Measurements from ENCODE around the gene PUM1.
"Not testable (repeated sequence)": the region's sequence is repeated elsewhere in the genome, so short reads cannot be mapped to it uniquely, and the experiment has no call there.

Gene PUM1

GRCh38 chr1:31065310-31066217 lies at the start of gene PUM1:
PUM1 (minus strand) TSS chr1:31065717; CDS start chr1:31059566, 6,151 bp downstream.
- peak; percentile 94 for DNase-seq (ENCODE audit: low read depth, low spot score)

- DNase-seq (ENCODE audit: low read depth, low spot score): no peak
Observed at GRCh38 chr1:31112266-31112935, 46.9 kb upstream of the PUM1 start.

- DNase-seq (ENCODE audit: low read depth, low spot score): no peak
Observed at GRCh38 chr1:31111290-31111951, 45.9 kb upstream of the PUM1 start.

GRCh38 chr1:31110846-31111245 lies 45.3 kb upstream of the PUM1 start:
- DNase-seq (ENCODE audit: low read depth, low spot score): no peak

- DNase-seq (ENCODE audit: low read depth, low spot score): no peak
Observed at GRCh38 chr1:31108861-31109260, 43.3 kb upstream of the PUM1 start.

- DNase-seq (ENCODE audit: low read depth, low spot score): no peak
Observed at GRCh38 chr1:31105646-31106045, 40.1 kb upstream of the PUM1 start.

GRCh38 chr1:31102501-31102950 lies 37.0 kb upstream of the PUM1 start:
- no peak for DNase-seq (ENCODE audit: low read depth, low spot score)

- no peak for DNase-seq (ENCODE audit: low read depth, low spot score)
Observed at GRCh38 chr1:31101147-31101502, 35.6 kb upstream of the PUM1 start.

GRCh38 chr1:31099293-31100032 lies 33.9 kb upstream of the PUM1 start:
- DNase-seq (ENCODE audit: low read depth, low spot score): no peak

GRCh38 chr1:31095985-31096384 lies 30.5 kb upstream of the PUM1 start:
- DNase-seq (ENCODE audit: low read depth, low spot score): no peak

GRCh38 chr1:31095298-31095981 lies 29.9 kb upstream of the PUM1 start:
- no peak for DNase-seq (ENCODE audit: low read depth, low spot score)

GRCh38 chr1:31088081-31088480 lies 22.6 kb upstream of the PUM1 start:
- DNase-seq (ENCODE audit: low read depth, low spot score): not testable (repeated sequence)

- no peak for DNase-seq (ENCODE audit: low read depth, low spot score)
Observed at GRCh38 chr1:31084782-31085569, 19.5 kb upstream of the PUM1 start.

GRCh38 chr1:31082385-31082784 lies 16.9 kb upstream of the PUM1 start:
- no peak for DNase-seq (ENCODE audit: low read depth, low spot score)

GRCh38 chr1:31073044-31073443 lies 7.5 kb upstream of the PUM1 start:
- no peak for DNase-seq (ENCODE audit: low read depth, low spot score)

GRCh38 chr1:31072304-31072746 lies 6.8 kb upstream of the PUM1 start:
- no peak for DNase-seq (ENCODE audit: low read depth, low spot score)

- DNase-seq (ENCODE audit: low read depth, low spot score): no peak
Observed at GRCh38 chr1:31069392-31069791, 3.9 kb upstream of the PUM1 start.

- peak; percentile 1 for DNase-seq (ENCODE audit: low read depth, low spot score)
Observed at GRCh38 chr1:31064718-31065309, 703 bp downstream of the PUM1 start.

- DNase-seq (ENCODE audit: low read depth, low spot score): no peak
Observed at GRCh38 chr1:31064111-31064717, 1.3 kb downstream of the PUM1 start.

All from activated CD4-positive, CD25-positive, alpha-beta regulatory T cell treated with anti-CD3 and anti-CD28 coated beads, Interleukin-2, amount 50 U/mL, for 16 hours (primary cell).